PC-9 (cell line): ENCODE measurements around the gene SIPA1L2. TPM values are rescaled to one million over a fixed set of nuclear protein-coding genes. Genes with fewer than 3 reads are reported as not detected.

ENCODE experiments used
- BruUV-seq: library from RNA; stranded (reverse); fragments of 400-500 nt; replicated peaks from 2 replicates; lab custom pipeline; 2021; lab: Mats Ljungman, UMichigan
- CTCF ChIA-PET: fragments of 300-600 bp; sonication (Branson Sonifier 250); formaldehyde crosslinking; loops from one replicate; lab custom pipeline; 2022; ENCODE audit warnings: antibody characterized with exemption; lab: Charles Lee
- POLR2A ChIA-PET: fragments of 300-600 bp; sonication (Branson Sonifier 250); formaldehyde crosslinking; loops from one replicate; lab custom pipeline; 2022; ENCODE audit warnings: antibody characterized with exemption; ENCODE audit not compliant: unreplicated experiment; lab: Charles Lee
- DNase-seq, 2 experiments: peaks; one replicate each; pipeline versions ENCODE4 v3.0.0 to v3.0.0-alpha.2; 2015 to 2022; ENCODE audit warnings: mixed read lengths in 1 of 2
- H2AFZ ChIP-seq: fragments of 200-600 bp; sonication (generic); 2 replicates; pipeline ENCODE4 v1.8.1; 2017; ENCODE audit warnings: antibody characterized with exemption
- H3F3A ChIP-seq: fragments of 200-600 bp; sonication (generic); 2 replicates; pipeline ENCODE4 v1.8.1; 2017; ENCODE audit warnings: antibody characterized with exemption, mild to moderate bottlenecking, low read depth; ENCODE audit not compliant: insufficient read depth
- H3K27ac ChIP-seq: fragments of 200-600 bp; sonication (generic); 2 replicates; pipeline ENCODE4 v1.6.1; 2016; ENCODE audit warnings: mixed run types
- H3K27me3 ChIP-seq: fragments of 200-600 bp; sonication (generic); 2 replicates; pipeline ENCODE4 v1.6.1; 2016; ENCODE audit warnings: low read depth, mixed run types; ENCODE audit not compliant: insufficient read depth
- H3K36me3 ChIP-seq: fragments of 200-600 bp; sonication (generic); 2 replicates; pipeline ENCODE4 v1.6.1; 2016; ENCODE audit warnings: low read depth, mixed run types
- H3K4me1 ChIP-seq: fragments of 200-600 bp; sonication (generic); replicated peaks from 2 replicates; pipeline ENCODE4 v1.6.1; 2016; ENCODE audit warnings: mixed run types; ENCODE audit not compliant: insufficient read depth
- H3K4me2 ChIP-seq: fragments of 200-600 bp; sonication (generic); 2 replicates; pipeline ENCODE4 v1.6.1; 2017; ENCODE audit warnings: mixed run types
- H3K4me3 ChIP-seq: fragments of 200-600 bp; sonication (generic); 2 replicates; pipeline ENCODE4 v1.6.1; 2016; ENCODE audit warnings: mixed run types
- H3K79me2 ChIP-seq: fragments of 200-600 bp; sonication (generic); 2 replicates; pipeline ENCODE4 v1.6.1; 2017; ENCODE audit warnings: low read depth, mixed run types
- H3K9me2 ChIP-seq: fragments of 200-600 bp; sonication (generic); 2 replicates; pipeline ENCODE4 v1.8.1; 2017; ENCODE audit warnings: mild to moderate bottlenecking; ENCODE audit not compliant: insufficient read depth
- H3K9me3 ChIP-seq: fragments of 200-600 bp; sonication (generic); 2 replicates; pipeline ENCODE4 v1.8.1; 2016; ENCODE audit warnings: low read depth; ENCODE audit not compliant: insufficient read depth
- H4K20me1 ChIP-seq: fragments of 200-600 bp; sonication (generic); 2 replicates; pipeline ENCODE4 v1.8.1; 2017; ENCODE audit not compliant: insufficient read depth
- CTCF ChIP-seq: fragments of 200-600 bp; sonication (generic); conservative IDR thresholded peaks from 2 replicates; pipeline ENCODE4 v1.6.1; 2017; ENCODE audit warnings: mixed run types, antibody characterized with exemption, mild to moderate bottlenecking, moderate library complexity
- EZH2 ChIP-seq: fragments of 200-600 bp; sonication (generic); IDR thresholded peaks from 2 replicates; pipeline ENCODE4 v1.8.0; 2017; ENCODE audit warnings: antibody characterized with exemption, low read depth
- intact Hi-C: fragments of 100-400 bp; cut with micrococcal nuclease; formaldehyde crosslinking; loops from one replicate; pipeline ENCODE4 v1.10.0; 2022; ENCODE audit not compliant: unreplicated experiment
- total RNA-seq: library from RNA; stranded (reverse); gene quantifications from 2 replicates; pipeline ENCODE4 v1.2.3, GENCODE V29; 2021

Gene SIPA1L2
- total RNA-seq, 1 experiment from 2014 or later = not detected

- peaks cover 21% of the 10 kb centered on the region for H3K4me1 ChIP-seq
- H4K20me1 ChIP-seq = no peaks in the 10 kb centered on the region
- BruUV-seq = no TSS peak
- H3K27ac ChIP-seq = no peak overlapping the region
- no peaks in the 10 kb centered on the region for H3K79me2 ChIP-seq
- peaks cover 7% of the 10 kb centered on the region; the same call in 1 of the 2 replicates for H3F3A ChIP-seq
- no peaks in the 10 kb centered on the region for H3K9me2 ChIP-seq
- POLR2A ChIA-PET = no interaction called here
- H3K36me3 ChIP-seq = no peaks in the 10 kb centered on the region
- no peak for DNase-seq
- H2AFZ ChIP-seq = no peak overlapping the region
- intact Hi-C loops = no loop called here
- no peak overlapping the region for H3K4me3 ChIP-seq
- CTCF ChIA-PET = no interaction called here
- no peaks in the 10 kb centered on the region for H3K27me3 ChIP-seq
- H3K9me3 ChIP-seq = no peaks in the 10 kb centered on the region
- no peak for TF ChIP-seq EZH2
- TF ChIP-seq CTCF = no peak
- H3K4me2 ChIP-seq = no peak overlapping the region
Measured at GRCh38 chr1:232648316-232648715, 18.4 kb upstream of the SIPA1L2 start.

- Histone ChIP-seq H4K20me1 (no peaks in the 10 kb centered on the region), H3K4me3 (no peak overlapping the region), H3K4me2 (no peak overlapping the region), H3K4me1 (peaks cover 21% of the 10 kb centered on the region), H3K79me2 (no peaks in the 10 kb centered on the region), H3K36me3 (no peaks in the 10 kb centered on the region), H3F3A (peaks cover 7% of the 10 kb centered on the region; the same call in 1 of the 2 replicates), H3K27ac (no peak overlapping the region), H3K27me3 (no peaks in the 10 kb centered on the region), H3K9me3 (no peaks in the 10 kb centered on the region), H2AFZ (no peak overlapping the region), H3K9me2 (no peaks in the 10 kb centered on the region)
- POLR2A ChIA-PET = no interaction called here
- no peak for DNase-seq
- CTCF ChIA-PET = no interaction called here
- intact Hi-C loops = no loop called here
- BruUV-seq = no TSS peak
- no peak for TF ChIP-seq CTCF
- TF ChIP-seq EZH2 = no peak
Measured at GRCh38 chr1:232644209-232644608, 14.3 kb upstream of the SIPA1L2 start.

- H3K4me2 ChIP-seq = no peak overlapping the region
- DNase-seq = no peak
- no peaks in the 10 kb centered on the region for H3K79me2 ChIP-seq
- H4K20me1 ChIP-seq = no peaks in the 10 kb centered on the region
- peaks cover 7% of the 10 kb centered on the region; the same call in 1 of the 2 replicates for H3F3A ChIP-seq
- no peak overlapping the region for H3K4me3 ChIP-seq
- no peaks in the 10 kb centered on the region for H3K9me3 ChIP-seq
- intact Hi-C loops = no loop called here
- TF ChIP-seq EZH2 (no peak), CTCF (no peak)
- ChIA-PET CTCF (no interaction called here), POLR2A (no interaction called here)
- H3K27ac ChIP-seq = no peak overlapping the region
- H3K27me3 ChIP-seq = no peaks in the 10 kb centered on the region
- no peak overlapping the region for H2AFZ ChIP-seq
- BruUV-seq = no TSS peak
- no peaks in the 10 kb centered on the region for H3K36me3 ChIP-seq
- H3K4me1 ChIP-seq = peaks cover 21% of the 10 kb centered on the region
- no peaks in the 10 kb centered on the region for H3K9me2 ChIP-seq
Measured at GRCh38 chr1:232643251-232643650, 13.3 kb upstream of the SIPA1L2 start.
